ENCODE data around the gene CSNK1G2. TPM values are rescaled to one million over a fixed set of nuclear protein-coding genes. Genes with fewer than 3 reads are reported as not detected.
A peak's percentile ranks its signal among the peaks of the same experiment; 100 is the strongest.

Gene CSNK1G2
- total and polyA plus RNA-seq, 2 of the 13 experiments (the other 11 are each of a cell fraction or from before 2014, with no cell fraction given) = 53.8 to 72.5 TPM

DNA sequence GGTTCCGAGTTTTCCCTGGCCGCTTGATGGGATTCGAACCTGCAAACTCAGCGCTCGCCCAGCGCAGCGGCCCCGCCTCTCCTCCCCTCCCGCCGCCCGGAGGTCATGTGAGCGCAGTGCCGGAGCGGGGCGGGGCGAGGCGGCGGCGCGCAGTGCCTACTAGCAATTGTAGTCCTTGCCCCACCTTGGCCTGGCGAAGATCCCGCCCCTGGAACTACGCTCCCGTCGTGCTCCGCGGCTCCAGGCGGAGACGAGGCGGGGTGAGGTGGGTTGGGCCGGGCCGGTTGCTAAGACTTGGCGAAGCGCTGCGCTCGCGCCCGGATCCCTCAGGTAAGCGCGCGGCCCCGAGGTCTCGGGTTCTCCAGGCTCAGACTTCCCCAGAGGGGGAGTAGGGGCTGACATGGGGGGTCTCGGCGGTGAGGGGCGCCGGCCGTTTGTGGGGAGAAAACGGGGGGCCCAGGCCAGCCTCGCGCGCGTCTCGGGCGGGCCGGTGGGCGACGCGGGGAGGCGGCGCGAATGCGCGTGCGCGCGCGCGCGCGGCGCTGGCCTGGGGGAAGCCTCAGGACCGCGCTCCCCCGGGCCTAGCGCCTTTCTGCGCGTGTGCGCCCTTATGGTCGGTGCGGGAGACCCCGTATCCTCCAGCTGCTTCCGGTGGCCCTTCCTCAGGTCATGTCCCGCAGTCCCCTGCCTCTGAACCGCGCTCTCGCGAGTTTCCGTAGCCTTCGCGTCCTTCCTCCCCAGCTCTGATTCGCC lies 35.7 kb upstream of the CSNK1G2 start, which contains the start of the genes ADAT3 and SCAMP4 (continued):
- TF ChIP-seq KDM2A (CRISPR knock-in tag; IDR thresholded peaks at IDR 0.05; ENCODE audit: borderline replicate concordance, low read depth) (peak; percentile 74), SETDB1 (CRISPR knock-in tag; IDR thresholded peaks at IDR 0.05; ENCODE audit: borderline replicate concordance) (no peak), ZFAT (CRISPR knock-in tag; conservative IDR thresholded peaks at IDR 0.05) (no peak), ZKSCAN8 (CRISPR knock-in tag; IDR thresholded peaks at IDR 0.05; ENCODE audit: borderline replicate concordance) (no peak), ZNF776 (CRISPR knock-in tag; IDR thresholded peaks at IDR 0.05) (no peak), RBM39 (IDR thresholded peaks at IDR 0.05; ENCODE audit: low read depth, low read length, poor library complexity, severe bottlenecking) (no peak), PRPF4 (IDR thresholded peaks at IDR 0.05; ENCODE audit: low read depth, low read length, poor library complexity, severe bottlenecking) (no peak), ISL2 (CRISPR knock-in tag; IDR thresholded peaks at IDR 0.05) (0 out of 2 replicates have a peak, but pooled peaks have one; percentile 14), KMT2B (CRISPR knock-in tag; IDR thresholded peaks at IDR 0.05) (peak; percentile 52; the same call in 1 of the 2 replicates), ZNF547 (CRISPR knock-in tag; IDR thresholded peaks at IDR 0.05) (peak; percentile 3; the same call in 1 of the 2 replicates), NONO (IDR thresholded peaks at IDR 0.05) (no peak), NONO (CRISPR knock-in tag; conservative IDR thresholded peaks at IDR 0.05) (0 out of 2 replicates have a peak, but pooled peaks have one; percentile 35), RERE (CRISPR knock-in tag; IDR thresholded peaks at IDR 0.05; ENCODE audit: low read depth) (no peak), SRF (IDR thresholded peaks at IDR 0.05; ENCODE audit: low read depth, low read length) (0 out of 2 replicates have a peak, but pooled peaks have one; percentile 39), ZNF232 (CRISPR knock-in tag; IDR thresholded peaks at IDR 0.05; ENCODE audit: borderline replicate concordance) (no peak), ZNF224 (CRISPR knock-in tag; IDR thresholded peaks at IDR 0.05) (no peak)
- TF ChIP-seq, protein P1, sequence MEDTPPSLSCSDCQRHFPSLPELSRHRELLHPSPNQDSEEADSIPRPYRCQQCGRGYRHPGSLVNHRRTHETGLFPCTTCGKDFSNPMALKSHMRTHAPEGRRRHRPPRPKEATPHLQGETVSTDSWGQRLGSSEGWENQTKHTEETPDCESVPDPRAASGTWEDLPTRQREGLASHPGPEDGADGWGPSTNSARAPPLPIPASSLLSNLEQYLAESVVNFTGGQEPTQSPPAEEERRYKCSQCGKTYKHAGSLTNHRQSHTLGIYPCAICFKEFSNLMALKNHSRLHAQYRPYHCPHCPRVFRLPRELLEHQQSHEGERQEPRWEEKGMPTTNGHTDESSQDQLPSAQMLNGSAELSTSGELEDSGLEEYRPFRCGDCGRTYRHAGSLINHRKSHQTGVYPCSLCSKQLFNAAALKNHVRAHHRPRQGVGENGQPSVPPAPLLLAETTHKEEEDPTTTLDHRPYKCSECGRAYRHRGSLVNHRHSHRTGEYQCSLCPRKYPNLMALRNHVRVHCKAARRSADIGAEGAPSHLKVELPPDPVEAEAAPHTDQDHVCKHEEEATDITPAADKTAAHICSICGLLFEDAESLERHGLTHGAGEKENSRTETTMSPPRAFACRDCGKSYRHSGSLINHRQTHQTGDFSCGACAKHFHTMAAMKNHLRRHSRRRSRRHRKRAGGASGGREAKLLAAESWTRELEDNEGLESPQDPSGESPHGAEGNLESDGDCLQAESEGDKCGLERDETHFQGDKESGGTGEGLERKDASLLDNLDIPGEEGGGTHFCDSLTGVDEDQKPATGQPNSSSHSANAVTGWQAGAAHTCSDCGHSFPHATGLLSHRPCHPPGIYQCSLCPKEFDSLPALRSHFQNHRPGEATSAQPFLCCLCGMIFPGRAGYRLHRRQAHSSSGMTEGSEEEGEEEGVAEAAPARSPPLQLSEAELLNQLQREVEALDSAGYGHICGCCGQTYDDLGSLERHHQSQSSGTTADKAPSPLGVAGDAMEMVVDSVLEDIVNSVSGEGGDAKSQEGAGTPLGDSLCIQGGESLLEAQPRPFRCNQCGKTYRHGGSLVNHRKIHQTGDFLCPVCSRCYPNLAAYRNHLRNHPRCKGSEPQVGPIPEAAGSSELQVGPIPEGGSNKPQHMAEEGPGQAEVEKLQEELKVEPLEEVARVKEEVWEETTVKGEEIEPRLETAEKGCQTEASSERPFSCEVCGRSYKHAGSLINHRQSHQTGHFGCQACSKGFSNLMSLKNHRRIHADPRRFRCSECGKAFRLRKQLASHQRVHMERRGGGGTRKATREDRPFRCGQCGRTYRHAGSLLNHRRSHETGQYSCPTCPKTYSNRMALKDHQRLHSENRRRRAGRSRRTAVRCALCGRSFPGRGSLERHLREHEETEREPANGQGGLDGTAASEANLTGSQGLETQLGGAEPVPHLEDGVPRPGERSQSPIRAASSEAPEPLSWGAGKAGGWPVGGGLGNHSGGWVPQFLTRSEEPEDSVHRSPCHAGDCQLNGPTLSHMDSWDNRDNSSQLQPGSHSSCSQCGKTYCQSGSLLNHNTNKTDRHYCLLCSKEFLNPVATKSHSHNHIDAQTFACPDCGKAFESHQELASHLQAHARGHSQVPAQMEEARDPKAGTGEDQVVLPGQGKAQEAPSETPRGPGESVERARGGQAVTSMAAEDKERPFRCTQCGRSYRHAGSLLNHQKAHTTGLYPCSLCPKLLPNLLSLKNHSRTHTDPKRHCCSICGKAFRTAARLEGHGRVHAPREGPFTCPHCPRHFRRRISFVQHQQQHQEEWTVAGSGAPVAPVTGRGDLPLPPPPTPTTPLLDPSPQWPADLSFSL (CRISPR knock-in tag; IDR thresholded peaks at IDR 0.05) = no peak
